ENCODE data around the gene N4BP2L2.

The N4BP2L2 gene

GRCh38 chr13:32496599-32497160 lies 41.9 kb downstream of the N4BP2L2 start:
- H3K27ac ChIP-seq (ENCODE audit: low read depth, low read length): no peak overlapping the region
- TF ChIP-seq EZH2phosphoT487 (conservative IDR thresholded peaks at IDR 0.05; ENCODE audit: low read length): no peak
- TF ChIP-seq CTCF (IDR thresholded peaks at IDR 0.05; ENCODE audit: insufficient read depth, low read length, poor library complexity, severe bottlenecking): no peak
- no peaks in the 10 kb centered on the region for H3K36me3 ChIP-seq (ENCODE audit: low read length)

GRCh38 chr13:32495841-32496240 lies 42.8 kb downstream of the N4BP2L2 start:
- TF ChIP-seq CTCF (IDR thresholded peaks at IDR 0.05; ENCODE audit: insufficient read depth, low read length, poor library complexity, severe bottlenecking): no peak
- no peak for TF ChIP-seq EZH2phosphoT487 (conservative IDR thresholded peaks at IDR 0.05; ENCODE audit: low read length)
- Histone ChIP-seq H3K36me3 (ENCODE audit: low read length) (no peaks in the 10 kb centered on the region), H2AFZ (ENCODE audit: low read depth, low read length, severe bottlenecking) (no peak overlapping the region), H3K4me3 (ENCODE audit: insufficient read depth, low read length, poor library complexity, severe bottlenecking) (no peak overlapping the region), H3K9ac (ENCODE audit: low read length) (no peak overlapping the region), H3F3A (ENCODE audit: insufficient read depth) (no peaks in the 10 kb centered on the region), H3K79me2 (ENCODE audit: insufficient read depth, low read length) (no peaks in the 10 kb centered on the region), H3K4me2 (ENCODE audit: low read depth, low read length, poor library complexity, severe bottlenecking) (no peak overlapping the region), H3K27me3 (ENCODE audit: low read length) (no peaks in the 10 kb centered on the region), H3K9me2 (replicated peaks; ENCODE audit: insufficient read depth, low read length) (no peaks in the 10 kb centered on the region), H4K20me1 (ENCODE audit: low read depth, low read length) (no peaks in the 10 kb centered on the region), H3K27ac (ENCODE audit: low read depth, low read length) (no peak overlapping the region), H3K9me3 (ENCODE audit: insufficient read depth, low read length) (no peaks in the 10 kb centered on the region)

More at GRCh38 chr13:32496599-32497160, 41.9 kb downstream of the N4BP2L2 start:
- H4K20me1 ChIP-seq (ENCODE audit: low read depth, low read length): no peaks in the 10 kb centered on the region
- no peaks in the 10 kb centered on the region for H3F3A ChIP-seq (ENCODE audit: insufficient read depth)
- H3K9me3 ChIP-seq (ENCODE audit: insufficient read depth, low read length): no peaks in the 10 kb centered on the region
- no peak overlapping the region for H3K4me2 ChIP-seq (ENCODE audit: low read depth, low read length, poor library complexity, severe bottlenecking)
- H3K9ac ChIP-seq (ENCODE audit: low read length): no peak overlapping the region
- H3K27me3 ChIP-seq (ENCODE audit: low read length): no peaks in the 10 kb centered on the region
- no peaks in the 10 kb centered on the region for H3K79me2 ChIP-seq (ENCODE audit: insufficient read depth, low read length)
- H3K4me3 ChIP-seq (ENCODE audit: insufficient read depth, low read length, poor library complexity, severe bottlenecking): no peak overlapping the region
- H3K9me2 ChIP-seq (replicated peaks; ENCODE audit: insufficient read depth, low read length): no peaks in the 10 kb centered on the region
- H2AFZ ChIP-seq (ENCODE audit: low read depth, low read length, severe bottlenecking): no peak overlapping the region

GRCh38 chr13:32495429-32495828 lies 43.2 kb downstream of the N4BP2L2 start:
- Histone ChIP-seq H3K9me3 (ENCODE audit: insufficient read depth, low read length) (no peaks in the 10 kb centered on the region), H3K4me2 (ENCODE audit: low read depth, low read length, poor library complexity, severe bottlenecking) (no peak overlapping the region), H4K20me1 (ENCODE audit: low read depth, low read length) (no peaks in the 10 kb centered on the region), H3K79me2 (ENCODE audit: insufficient read depth, low read length) (no peaks in the 10 kb centered on the region), H3K27me3 (ENCODE audit: low read length) (no peaks in the 10 kb centered on the region), H3K4me3 (ENCODE audit: insufficient read depth, low read length, poor library complexity, severe bottlenecking) (no peak overlapping the region), H3F3A (ENCODE audit: insufficient read depth) (no peaks in the 10 kb centered on the region), H3K9ac (ENCODE audit: low read length) (no peak overlapping the region), H3K9me2 (replicated peaks; ENCODE audit: insufficient read depth, low read length) (no peaks in the 10 kb centered on the region), H3K36me3 (ENCODE audit: low read length) (no peaks in the 10 kb centered on the region), H3K27ac (ENCODE audit: low read depth, low read length) (no peak overlapping the region), H2AFZ (ENCODE audit: low read depth, low read length, severe bottlenecking) (no peak overlapping the region)
- TF ChIP-seq EZH2phosphoT487 (conservative IDR thresholded peaks at IDR 0.05; ENCODE audit: low read length) (no peak), CTCF (IDR thresholded peaks at IDR 0.05; ENCODE audit: insufficient read depth, low read length, poor library complexity, severe bottlenecking) (no peak)

All from SU-DHL-6 (cell line).